ENCODE measurements around the gene CERS5.

Gene CERS5

DNA sequence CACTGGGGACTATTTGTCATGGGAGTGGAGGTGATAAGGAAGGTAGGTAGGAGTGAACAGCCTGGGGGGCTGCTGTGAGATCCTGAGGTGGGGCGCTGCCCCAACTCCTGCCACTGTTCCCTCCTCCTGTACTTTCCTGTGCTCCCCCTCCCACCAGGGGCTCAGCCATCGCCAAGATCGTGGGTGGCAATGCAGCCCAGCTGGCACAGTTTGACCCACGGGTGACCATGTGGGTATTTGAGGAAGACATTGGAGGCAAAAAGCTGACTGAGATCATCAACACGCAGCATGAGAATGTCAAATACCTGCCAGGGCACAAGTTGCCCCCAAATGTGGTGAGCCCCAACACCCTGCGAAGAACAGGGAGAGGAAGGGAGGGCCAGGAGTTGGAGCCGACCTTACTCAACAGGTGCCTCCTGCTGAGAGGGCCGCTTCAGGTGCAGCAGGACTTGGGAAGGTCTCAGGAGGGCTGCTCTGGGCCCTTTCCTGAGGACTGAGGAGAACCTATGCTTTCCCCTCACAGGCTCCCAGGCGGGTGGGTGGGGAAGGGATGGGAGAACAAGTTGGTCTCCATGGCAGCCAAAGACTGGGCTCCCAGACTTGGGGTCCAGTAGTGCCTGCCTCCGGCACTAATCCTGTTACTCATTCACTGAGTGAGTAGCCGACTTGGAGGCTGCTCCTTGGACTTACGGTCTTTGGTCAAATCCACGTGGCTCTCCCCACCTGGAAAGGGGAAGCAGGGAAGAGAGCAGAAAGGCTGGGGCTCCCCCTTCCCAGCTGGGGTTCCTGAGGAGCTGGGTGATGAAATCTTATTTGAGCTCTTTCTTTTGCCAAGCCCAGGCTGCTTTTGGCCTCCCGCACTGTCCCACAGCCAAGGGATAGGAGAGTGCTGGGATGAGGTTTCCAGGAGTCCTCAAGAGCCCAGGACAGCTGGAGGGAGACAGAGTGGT lies 62.5 kb downstream of the CERS5 start:
- Histone ChIP-seq H3K36me3 (ENCODE audit: control insufficient read depth, insufficient read depth, low read length) (no peaks in the 10 kb centered on the region), H3K27ac (ENCODE audit: low read depth, low read length) (no peak overlapping the region), H3K4me3 (ENCODE audit: low read length) (no peak overlapping the region), H3K27me3 (ENCODE audit: control insufficient read depth, insufficient read depth, low read length) (no peaks in the 10 kb centered on the region), H3K9ac (ENCODE audit: low read length) (no peak overlapping the region), H3K4me1 (ENCODE audit: control insufficient read depth, insufficient read depth, low read length) (peaks cover 3% of the 10 kb centered on the region)

DNA sequence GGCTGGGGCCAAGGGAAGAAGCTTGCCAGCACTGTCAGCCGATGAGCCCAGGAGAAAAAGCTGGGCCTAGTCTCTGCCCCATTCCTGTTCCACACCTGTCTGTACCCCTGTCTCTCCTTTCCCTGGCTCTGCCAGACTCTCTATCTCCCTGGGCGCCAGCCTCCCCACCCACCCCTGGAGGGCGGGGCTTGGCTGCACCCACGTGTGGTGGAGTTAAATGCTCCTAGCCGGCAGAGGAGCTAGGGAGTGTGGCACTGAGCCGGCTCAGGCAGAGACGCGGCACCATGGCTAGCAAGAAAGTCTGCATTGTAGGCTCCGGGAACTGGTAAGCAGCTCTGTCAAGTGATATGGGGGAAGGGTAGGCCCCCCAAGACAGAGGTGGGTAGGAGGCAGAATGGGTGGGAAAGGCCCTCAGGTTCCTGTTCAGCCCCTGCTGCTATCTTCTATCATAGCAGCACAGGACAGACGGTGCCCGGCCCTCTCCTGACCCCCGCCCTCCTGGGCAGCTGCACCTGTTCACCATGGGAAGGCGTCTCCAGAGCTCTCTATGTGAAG lies 63.3 kb downstream of the CERS5 start, which contains the start of gene GPD1:
GPD1 (plus strand) TSS at position 242 of the 555 bp plus-strand sequence; CDS start at position 285, 43 bp downstream.
- Histone ChIP-seq H3K9ac (ENCODE audit: low read length) (peak within 1 kb of the TSS; percentile 25), H3K27ac (ENCODE audit: low read depth, low read length) (no peak within 1 kb of the TSS), H3K4me1 (ENCODE audit: control insufficient read depth, insufficient read depth, low read length) (peaks cover 3% of the 10 kb centered on the region), H3K4me3 (ENCODE audit: low read length) (peak within 1 kb of the TSS; percentile 47), H3K36me3 (ENCODE audit: control insufficient read depth, insufficient read depth, low read length) (peaks cover 5% of the 10 kb centered on the region), H3K27me3 (ENCODE audit: control insufficient read depth, insufficient read depth, low read length) (no peaks in the 10 kb centered on the region)

DNA sequence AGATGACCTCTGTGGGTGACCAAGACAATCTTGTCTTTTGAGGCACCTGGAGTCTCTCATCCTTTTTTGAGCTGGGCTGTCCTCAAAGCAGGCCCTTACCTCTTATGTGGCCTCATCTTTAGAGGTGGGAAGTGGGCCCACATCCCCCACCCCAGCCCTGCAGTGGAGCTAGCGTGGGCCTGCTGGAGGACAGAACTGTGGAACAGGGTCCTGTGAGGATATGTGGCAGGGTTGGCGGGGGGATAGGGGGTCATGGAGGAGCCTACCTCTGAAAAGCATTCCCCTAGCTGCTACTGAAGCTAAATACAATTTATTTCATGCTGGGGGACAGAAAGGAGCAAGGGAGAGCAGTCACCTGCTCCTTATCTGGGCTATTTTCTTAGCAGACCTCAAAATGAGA lies 63.8 kb downstream of the CERS5 start:
- H3K27me3 ChIP-seq (ENCODE audit: control insufficient read depth, insufficient read depth, low read length), result no peaks in the 10 kb centered on the region
- H3K4me3 ChIP-seq (ENCODE audit: low read length), result peak overlapping the region; percentile 47
- no peak overlapping the region for H3K9ac ChIP-seq (ENCODE audit: low read length)
- H3K27ac ChIP-seq (ENCODE audit: low read depth, low read length), result no peak overlapping the region
- peaks cover 10% of the 10 kb centered on the region for H3K36me3 ChIP-seq (ENCODE audit: control insufficient read depth, insufficient read depth, low read length)
- H3K4me1 ChIP-seq (ENCODE audit: control insufficient read depth, insufficient read depth, low read length), result peaks cover 3% of the 10 kb centered on the region

DNA sequence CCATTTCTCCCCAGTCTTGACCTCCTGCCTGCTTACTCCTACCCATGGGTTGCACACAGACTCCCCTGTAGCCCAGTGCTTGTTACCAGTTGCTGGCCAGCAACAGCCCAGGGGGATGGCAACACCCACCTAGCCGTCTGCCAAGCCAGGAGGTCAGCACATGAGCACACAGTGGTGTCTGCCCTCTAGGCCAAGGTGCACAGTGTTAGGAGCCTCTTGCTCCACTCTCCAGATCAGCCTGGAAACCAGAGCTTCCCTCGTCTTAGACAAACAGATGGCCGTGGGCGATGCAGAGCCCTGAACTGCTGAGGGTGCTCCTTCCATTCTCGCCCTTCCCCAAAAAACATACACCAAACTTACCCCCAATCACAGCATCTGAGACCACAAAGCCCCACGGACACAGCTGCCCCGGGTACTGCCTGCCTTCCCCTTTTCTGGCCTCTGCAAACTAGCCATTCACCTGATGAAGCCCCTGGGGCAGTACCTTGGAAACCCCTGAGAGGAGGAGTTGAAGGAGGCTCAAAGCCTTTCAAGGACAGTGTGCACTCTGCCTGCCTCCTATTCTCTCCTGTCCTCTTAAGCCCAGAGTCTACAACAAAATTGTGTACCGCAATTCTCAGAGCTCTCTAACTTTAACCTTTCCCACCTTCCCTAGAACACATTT lies 64.4 kb downstream of the CERS5 start:
- no peak overlapping the region for H3K27ac ChIP-seq (ENCODE audit: low read depth, low read length)
- H3K4me3 ChIP-seq (ENCODE audit: low read length), result no peak overlapping the region
- H3K36me3 ChIP-seq (ENCODE audit: control insufficient read depth, insufficient read depth, low read length), result peaks cover 16% of the 10 kb centered on the region
- H3K4me1 ChIP-seq (ENCODE audit: control insufficient read depth, insufficient read depth, low read length), result peaks cover 3% of the 10 kb centered on the region
- no peak overlapping the region for H3K9ac ChIP-seq (ENCODE audit: low read length)
- H3K27me3 ChIP-seq (ENCODE audit: control insufficient read depth, insufficient read depth, low read length), result no peaks in the 10 kb centered on the region

DNA sequence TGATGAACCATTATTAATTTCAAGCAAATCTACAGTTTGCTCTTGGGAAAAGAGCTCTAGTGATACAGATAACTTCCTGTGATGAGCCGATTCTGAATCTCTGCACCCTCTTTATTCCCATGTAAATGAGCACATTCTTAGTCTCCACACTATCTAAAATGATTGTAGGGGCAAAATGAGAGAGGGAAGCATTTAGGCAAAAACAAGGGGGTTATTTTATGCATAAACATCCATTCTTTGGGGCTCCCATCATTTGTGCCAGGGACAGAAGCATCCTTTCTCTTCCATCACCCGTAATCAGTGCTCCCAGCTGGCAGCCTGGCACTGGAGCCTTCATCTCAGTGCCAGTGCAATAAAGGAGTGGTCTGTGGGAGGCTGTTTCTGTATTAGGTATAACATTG lies 65.0 kb downstream of the CERS5 start:
- H3K27ac ChIP-seq (ENCODE audit: low read depth, low read length), result no peak overlapping the region
- no peak overlapping the region for H3K9ac ChIP-seq (ENCODE audit: low read length)
- H3K4me3 ChIP-seq (ENCODE audit: low read length), result no peak overlapping the region
- no peaks in the 10 kb centered on the region for H3K27me3 ChIP-seq (ENCODE audit: control insufficient read depth, insufficient read depth, low read length)
- peaks cover 16% of the 10 kb centered on the region for H3K36me3 ChIP-seq (ENCODE audit: control insufficient read depth, insufficient read depth, low read length)
- H3K4me1 ChIP-seq (ENCODE audit: control insufficient read depth, insufficient read depth, low read length), result peaks cover 3% of the 10 kb centered on the region

DNA sequence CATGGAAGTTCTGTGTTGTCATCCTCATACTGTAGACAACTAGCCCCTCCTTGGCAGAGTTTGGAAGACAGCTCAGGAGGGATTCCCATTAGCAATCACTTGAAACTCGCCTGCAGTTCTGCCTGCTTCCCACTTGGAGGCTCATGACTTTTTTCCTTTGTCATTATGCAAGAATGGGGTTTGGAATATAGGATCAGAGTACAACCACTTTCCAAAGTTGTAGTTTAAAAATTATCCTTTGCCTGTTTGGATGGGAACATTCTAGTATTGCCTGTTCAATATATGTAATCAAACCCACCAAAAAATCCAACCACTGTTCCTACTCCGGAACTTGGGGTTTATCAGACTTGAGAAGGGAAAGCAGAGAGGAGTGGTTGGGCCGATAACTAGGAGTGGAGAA lies 65.5 kb downstream of the CERS5 start:
- Histone ChIP-seq H3K27me3 (ENCODE audit: control insufficient read depth, insufficient read depth, low read length) (no peaks in the 10 kb centered on the region), H3K27ac (ENCODE audit: low read depth, low read length) (no peak overlapping the region), H3K9ac (ENCODE audit: low read length) (no peak overlapping the region), H3K4me3 (ENCODE audit: low read length) (no peak overlapping the region), H3K4me1 (ENCODE audit: control insufficient read depth, insufficient read depth, low read length) (peaks cover 3% of the 10 kb centered on the region), H3K36me3 (ENCODE audit: control insufficient read depth, insufficient read depth, low read length) (peaks cover 20% of the 10 kb centered on the region)

DNA sequence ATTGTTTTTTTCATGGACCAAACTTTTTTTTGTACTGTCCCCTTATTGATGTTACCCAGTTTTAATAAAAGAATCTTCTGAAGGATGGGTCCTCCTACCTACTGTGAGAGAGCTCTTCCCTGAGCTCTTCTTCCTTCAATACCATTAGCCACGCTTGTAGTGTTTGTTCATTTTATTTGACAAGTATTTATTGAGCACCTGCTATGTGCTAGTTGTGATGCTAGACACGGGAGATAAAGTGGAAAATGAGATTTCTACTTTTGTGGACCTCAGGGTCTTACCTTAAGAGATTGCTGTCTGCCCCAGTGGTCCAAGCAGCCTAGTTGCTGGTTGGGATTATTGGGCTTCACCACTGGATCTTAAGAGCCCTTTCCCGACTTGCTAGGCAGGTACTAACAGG lies 66.6 kb downstream of the CERS5 start:
- H3K9ac ChIP-seq (ENCODE audit: low read length), result no peak overlapping the region
- H3K36me3 ChIP-seq (ENCODE audit: control insufficient read depth, insufficient read depth, low read length), result peaks cover 31% of the 10 kb centered on the region
- H3K27ac ChIP-seq (ENCODE audit: low read depth, low read length), result no peak overlapping the region
- H3K4me1 ChIP-seq (ENCODE audit: control insufficient read depth, insufficient read depth, low read length), result peaks cover 3% of the 10 kb centered on the region
- H3K4me3 ChIP-seq (ENCODE audit: low read length), result no peak overlapping the region
- no peaks in the 10 kb centered on the region for H3K27me3 ChIP-seq (ENCODE audit: control insufficient read depth, insufficient read depth, low read length)

DNA sequence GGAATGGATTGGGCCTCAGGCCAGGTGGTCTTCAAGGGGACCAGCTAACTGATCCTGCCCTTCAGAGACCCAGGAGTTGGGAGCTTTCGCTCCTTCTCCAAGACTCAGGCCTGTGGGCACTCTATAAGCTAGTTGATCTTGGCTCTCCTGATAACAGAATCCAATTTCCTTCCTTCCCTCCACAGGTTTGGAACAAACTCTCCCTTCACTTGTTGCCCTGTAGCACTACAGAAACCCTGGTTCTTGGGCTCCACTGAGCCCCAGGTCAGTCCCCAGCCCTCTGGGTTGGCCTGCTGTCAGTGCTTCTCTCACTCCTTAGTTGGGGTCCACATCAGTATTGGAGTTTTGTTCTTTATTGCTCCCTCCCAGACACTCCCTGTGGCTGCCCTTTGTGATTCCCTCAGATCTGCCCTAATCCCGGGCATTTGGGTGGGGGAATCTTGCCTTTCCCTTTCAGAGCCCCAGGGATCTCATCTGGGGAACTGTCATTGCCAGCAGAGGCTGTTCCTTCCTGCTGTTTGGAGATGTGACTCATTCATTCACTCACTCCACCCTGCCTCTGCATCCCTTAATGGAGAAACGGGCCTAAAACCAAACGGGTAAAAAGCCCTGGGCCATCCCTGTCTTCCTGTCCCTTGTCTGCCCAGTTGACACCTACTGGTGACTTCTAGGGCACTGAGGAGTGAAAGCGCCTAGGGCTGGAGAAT lies 67.7 kb downstream of the CERS5 start:
- peaks cover 38% of the 10 kb centered on the region for H3K36me3 ChIP-seq (ENCODE audit: control insufficient read depth, insufficient read depth, low read length)

DNA sequence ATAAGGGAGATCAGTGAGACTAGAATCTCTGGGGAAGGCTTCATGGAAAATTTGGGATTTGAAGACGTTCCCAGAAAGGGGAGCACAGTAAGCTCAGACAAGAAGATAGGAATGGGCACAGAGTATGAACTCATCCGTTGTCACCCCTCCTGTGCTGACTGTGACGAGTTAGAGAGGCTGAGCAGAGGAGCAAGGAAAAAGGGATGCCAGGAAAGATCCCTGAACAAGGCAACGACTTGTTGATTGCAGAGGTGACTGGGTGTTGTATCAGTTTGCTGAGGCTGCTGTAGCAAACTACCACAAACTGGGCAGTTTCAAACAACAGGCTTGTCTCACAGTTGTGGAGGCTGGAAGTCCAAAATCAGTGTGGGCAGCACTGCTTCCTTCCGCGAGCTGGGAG lies 69.2 kb downstream of the CERS5 start:
- Histone ChIP-seq H3K36me3 (ENCODE audit: control insufficient read depth, insufficient read depth, low read length) (peaks cover 46% of the 10 kb centered on the region), H3K27me3 (ENCODE audit: control insufficient read depth, insufficient read depth, low read length) (no peaks in the 10 kb centered on the region), H3K4me1 (ENCODE audit: control insufficient read depth, insufficient read depth, low read length) (no peaks in the 10 kb centered on the region), H3K27ac (ENCODE audit: low read depth, low read length) (no peak overlapping the region), H3K4me3 (ENCODE audit: low read length) (no peak overlapping the region), H3K9ac (ENCODE audit: low read length) (no peak overlapping the region)

More for the DNA sequence above, 67.7 kb downstream of the CERS5 start:
- Histone ChIP-seq H3K9ac (ENCODE audit: low read length) (no peak overlapping the region), H3K27me3 (ENCODE audit: control insufficient read depth, insufficient read depth, low read length) (no peaks in the 10 kb centered on the region), H3K27ac (ENCODE audit: low read depth, low read length) (no peak overlapping the region), H3K4me1 (ENCODE audit: control insufficient read depth, insufficient read depth, low read length) (peaks cover 3% of the 10 kb centered on the region), H3K4me3 (ENCODE audit: low read length) (no peak overlapping the region)

DNA sequence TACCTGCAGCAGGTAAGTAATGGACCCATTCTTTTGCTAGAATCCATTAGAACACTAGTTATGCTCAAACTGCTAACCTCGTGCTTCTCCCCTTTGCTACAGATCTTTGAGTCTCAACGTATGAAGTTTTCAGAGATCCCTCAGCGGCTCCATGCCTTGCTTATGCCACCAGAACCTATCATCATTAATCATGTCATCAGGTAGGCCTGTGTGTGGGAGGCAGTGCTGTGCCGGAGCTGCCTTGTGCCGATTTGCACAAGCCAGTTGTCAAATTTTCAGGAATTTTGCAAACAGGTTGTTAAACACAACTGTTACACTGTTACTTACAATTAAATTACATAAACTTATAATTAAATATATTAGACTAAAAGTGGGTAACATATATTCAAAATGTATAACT lies 76.8 kb downstream of the CERS5 start:
- Histone ChIP-seq H3K27me3 (ENCODE audit: control insufficient read depth, insufficient read depth, low read length) (no peaks in the 10 kb centered on the region), H3K36me3 (ENCODE audit: control insufficient read depth, insufficient read depth, low read length) (peaks cover 35% of the 10 kb centered on the region), H3K9ac (ENCODE audit: low read length) (no peak overlapping the region), H3K27ac (ENCODE audit: low read depth, low read length) (no peak overlapping the region), H3K4me1 (ENCODE audit: control insufficient read depth, insufficient read depth, low read length) (no peaks in the 10 kb centered on the region), H3K4me3 (ENCODE audit: low read length) (no peak overlapping the region)

DNA sequence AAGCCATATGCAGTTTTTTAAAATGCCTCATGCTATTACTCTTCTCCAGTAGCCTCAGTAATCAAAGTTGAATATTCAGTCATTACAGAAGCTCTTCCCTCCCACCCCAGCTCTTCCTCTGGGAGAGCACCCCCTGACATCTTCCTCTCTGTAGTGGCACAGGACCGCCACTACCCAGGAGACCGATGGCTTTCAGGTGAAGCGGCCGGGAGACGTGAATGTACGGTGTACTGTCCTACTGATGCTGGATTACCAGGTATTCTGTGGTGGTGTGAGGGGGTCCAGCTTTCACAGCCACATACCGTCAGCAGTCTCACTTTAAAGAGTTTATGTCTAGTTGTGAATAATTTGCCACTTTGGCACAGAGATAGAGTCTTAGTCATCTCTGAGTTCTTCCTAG lies 77.4 kb downstream of the CERS5 start:
- Histone ChIP-seq H3K4me3 (ENCODE audit: low read length) (no peak overlapping the region), H3K27me3 (ENCODE audit: control insufficient read depth, insufficient read depth, low read length) (no peaks in the 10 kb centered on the region), H3K36me3 (ENCODE audit: control insufficient read depth, insufficient read depth, low read length) (peaks cover 31% of the 10 kb centered on the region), H3K9ac (ENCODE audit: low read length) (no peak overlapping the region), H3K4me1 (ENCODE audit: control insufficient read depth, insufficient read depth, low read length) (no peaks in the 10 kb centered on the region), H3K27ac (ENCODE audit: low read depth, low read length) (no peak overlapping the region)

Measured in rectal smooth muscle tissue (tissue), 1 donor.